B cell (primary cell): ENCODE data around the gene RIBC1. TPM values are rescaled to one million over a fixed set of nuclear protein-coding genes. Genes with fewer than 3 reads are reported as not detected.

Experiments
- ATAC-seq: fragments of 200-7000 bp; cut with Tn5 transposase; one replicate; pipeline ENCODE4 v1.10.0; 2021; ENCODE audit warnings: low read depth, mild to moderate bottlenecking, moderate number of reproducible peaks, moderate library complexity
- CTCF ChIA-PET: fragments of 350-600 bp; sonication (Branson Sonifier 250); formaldehyde crosslinking; loops from one replicate; lab custom pipeline; 2021; ENCODE audit warnings: antibody characterized with exemption, inconsistent platforms; lab: Charles Lee
- POLR2A ChIA-PET: fragments of 350-600 bp; sonication (Branson Sonifier 250); formaldehyde crosslinking; loops from one replicate; lab custom pipeline; 2021; ENCODE audit warnings: antibody characterized with exemption; lab: Charles Lee
- DNase-seq: peaks from one replicate; pipeline ENCODE4 v3.0.0; 2013
- H2AFZ ChIP-seq: 2 replicates; pipeline ENCODE4 v1.6.1; 2012; ENCODE audit warnings: mild to moderate bottlenecking, low read depth, low read length; ENCODE audit not compliant: insufficient read depth, poor library complexity, severe bottlenecking
- H3K27ac ChIP-seq, 2 donors: 1 replicate in 1 of 2; 2 replicates in 1 of 2; pipeline ENCODE4 v1.5.1; 2012 to 2013; ENCODE audit warnings: low read length in 2 of 2, mild to moderate bottlenecking in 2 of 2, moderate library complexity in 1 of 2
- H3K27me3 ChIP-seq, 4 experiments: fragments of 200-600 bp in 1 of 4; sonication (generic) in 1 of 4; replicated peaks in 1 of 4; 1 replicate in 2 of 4; 2 replicates in 2 of 4; pipeline versions ENCODE4 v1.6.1 to v1.7.0; 2013 to 2016; ENCODE audit warnings: low read length in 3 of 4, mild to moderate bottlenecking in 2 of 4, mixed read lengths in 1 of 4, moderate library complexity in 1 of 4; ENCODE audit not compliant: insufficient read depth in 4 of 4, control insufficient read depth in 3 of 4; ENCODE audit errors: control extremely low read depth in 1 of 4
- H3K36me3 ChIP-seq, 2 experiments: replicated peaks in 1 of 2; 1 replicate in 1 of 2; 2 replicates in 1 of 2; pipeline versions ENCODE4 v1.6.1 to v1.7.1; 2013; ENCODE audit warnings: low read length in 1 of 2; ENCODE audit not compliant: insufficient read depth in 2 of 2, control insufficient read depth in 1 of 2; ENCODE audit errors: control extremely low read depth in 1 of 2, extremely low read depth in 1 of 2
- H3K4me1 ChIP-seq, 2 donors: fragments of 200-600 bp in 1 of 2; sonication (generic) in 1 of 2; 1 replicate in 1 of 2; 2 replicates in 1 of 2; pipeline versions ENCODE4 v1.5.1 to v1.6.1; 2013 to 2017; ENCODE audit warnings: low read length in 2 of 2; ENCODE audit not compliant: control insufficient read depth in 2 of 2, insufficient read depth in 2 of 2
- H3K4me2 ChIP-seq: replicated peaks from 2 replicates; pipeline ENCODE3; 2012; ENCODE audit warnings: mild to moderate bottlenecking, low read depth, low read length; ENCODE audit not compliant: poor library complexity, severe bottlenecking
- H3K4me3 ChIP-seq, 5 experiments: fragments of 200-600 bp in 1 of 5; sonication (generic) in 1 of 5; 1 replicate in 3 of 5; 2 replicates in 2 of 5; pipeline versions ENCODE4 v1.5.1 to v1.7.0; 2011 to 2016; ENCODE audit warnings: low read length in 4 of 5, mild to moderate bottlenecking in 4 of 5, low read depth in 2 of 5, control low read depth in 1 of 5, moderate library complexity in 1 of 5; ENCODE audit not compliant: insufficient read depth in 1 of 5; ENCODE audit errors: control extremely low read depth in 1 of 5, extremely low read depth in 1 of 5
- H3K79me2 ChIP-seq: fragments of 200-600 bp; sonication (generic); one replicate; pipeline ENCODE4 v1.6.0; 2016; ENCODE audit warnings: low read length; ENCODE audit not compliant: control insufficient read depth, insufficient read depth
- H3K9ac ChIP-seq: fragments of 200-600 bp; sonication (generic); 2 replicates; pipeline ENCODE4 v1.6.1; 2017; ENCODE audit warnings: mild to moderate bottlenecking, low read length, moderate library complexity
- H3K9me3 ChIP-seq, 3 donors: one replicate each; pipeline versions ENCODE4 v1.6.1 to v1.7.1; 2013; ENCODE audit warnings: low read length in 2 of 3; ENCODE audit not compliant: control insufficient read depth in 2 of 3, insufficient read depth in 1 of 3; ENCODE audit errors: control extremely low read depth in 1 of 3
- H4K20me1 ChIP-seq: 2 replicates; pipeline ENCODE4 v1.6.0; 2012; ENCODE audit warnings: mild to moderate bottlenecking, low read length; ENCODE audit not compliant: insufficient read depth, control insufficient read depth, poor library complexity, severe bottlenecking
- H3K27ac Mint-ChIP-seq: one replicate; pipeline ENCODE4 v1.8.0; 2021; ENCODE audit warnings: mixed read lengths
- H3K27me3 Mint-ChIP-seq: one replicate; pipeline ENCODE4 v1.8.0; 2021; ENCODE audit warnings: mixed read lengths
- H3K4me1 Mint-ChIP-seq: one replicate; pipeline ENCODE4 v1.8.0; 2021; ENCODE audit warnings: mixed read lengths
- H3K4me3 Mint-ChIP-seq: one replicate; pipeline ENCODE4 v1.8.0; 2021; ENCODE audit warnings: mixed read lengths
- H3K9me3 Mint-ChIP-seq: one replicate; pipeline ENCODE4 v1.8.0; 2022; ENCODE audit warnings: mixed read lengths; ENCODE audit not compliant: insufficient read depth
- CTCF ChIP-seq: fragments of 200-600 bp; IDR thresholded peaks from one replicate; pipeline ENCODE4 v1.8.0; 2022; ENCODE audit warnings: antibody characterized with exemption, mild to moderate bottlenecking
- EZH2 ChIP-seq: IDR thresholded peaks from 2 replicates; pipeline ENCODE4 v1.6.1; 2012; ENCODE audit warnings: borderline replicate concordance, low read depth, mild to moderate bottlenecking, moderate library complexity, low read length; ENCODE audit not compliant: insufficient read depth, poor library complexity, severe bottlenecking
- WGBS: methylation state at CpG from one replicate; pipeline ENCODE4 v1.1.5; 2013; ENCODE audit warnings: missing lambda C conversion rate; ENCODE audit not compliant: insufficient coverage; 5-methylcytosine and 5-hydroxymethylcytosine counted together
- intact Hi-C: fragments of 100-400 bp; cut with micrococcal nuclease; formaldehyde crosslinking; loops from one replicate; pipeline ENCODE4 v1.10.0; 2022
- polyA plus RNA-seq: library from polyadenylated mRNA; depleted of rRNA; stranded (reverse); fragments of >200 nt; gene quantifications from 2 replicates; pipeline ENCODE4 v1.2.3, GENCODE V29; 2012
- total RNA-seq, 2 donors: library from RNA; stranded (reverse); fragments of 120-200 nt in 1 of 2; gene quantifications; 1 replicate in 1 of 2; 2 replicates in 1 of 2; pipeline versions ENCODE4 v1.2.3 to v1.2.4, GENCODE V29; 2013 to 2022

The RIBC1 gene
- total and polyA plus RNA-seq, 2 donors (not counting 1 experiment from before 2014, with no cell fraction given): 0.95 to 1.0 TPM

- peaks cover 0 to 30% of the 10 kb centered on the region in 2 experiments for H3K36me3 ChIP-seq
- intact Hi-C loops: no loop called here
- no peaks in the 10 kb centered on the region for H3K9me3 Mint-ChIP-seq
- H3K27me3 ChIP-seq: no peaks in the 10 kb centered on the region
- H3K9ac ChIP-seq: no peak overlapping the region
- H3K4me2 ChIP-seq: no peak overlapping the region
- ChIA-PET CTCF (no interaction called here), POLR2A (interaction anchor here (0.6 kb wide), 1 partner anchor 294 kb away, joined by 3 read pairs; no protein-coding TSS in a partner anchor)
- no peak overlapping the region for H3K4me3 ChIP-seq
- H3K79me2 ChIP-seq: no peaks in the 10 kb centered on the region
- H3K9me3 ChIP-seq: no peaks in the 10 kb centered on the region
- H3K27ac Mint-ChIP-seq: no peak overlapping the region
- no peaks in the 10 kb centered on the region for H3K4me1 Mint-ChIP-seq
- ATAC-seq (no peak), DNase-seq (no peak)
- no peaks in the 10 kb centered on the region for H4K20me1 ChIP-seq
- WGBS: 96% methylated on average over 3 of the region's 6 CpGs
- no peak overlapping the region for H3K4me3 Mint-ChIP-seq
- no peaks in the 10 kb centered on the region for H3K4me1 ChIP-seq
- no peak overlapping the region for H3K27ac ChIP-seq
- no peaks in the 10 kb centered on the region for H3K27me3 Mint-ChIP-seq
- H2AFZ ChIP-seq: no peak overlapping the region
- TF ChIP-seq EZH2 (no peak), CTCF (no peak)
Measured at GRCh38 chrX:53376888-53377287, 45.8 kb upstream of the RIBC1 start.

GRCh38 chrX:53377464-53377863 is 45.2 kb upstream of the RIBC1 start:
- H3K9ac ChIP-seq: no peak overlapping the region
- DNase-seq (no peak), ATAC-seq (no peak)
- no peak overlapping the region for H2AFZ ChIP-seq
- CTCF ChIA-PET: no interaction called here
- TF ChIP-seq EZH2: no peak
- no peak for TF ChIP-seq CTCF
- WGBS: no CpG with 5 or more reads among the region's 2 CpGs
- intact Hi-C loops: no loop called here
- H3K4me3 ChIP-seq: no peak overlapping the region
- no peaks in the 10 kb centered on the region for H4K20me1 ChIP-seq
- H3K27ac ChIP-seq: no peak overlapping the region
- Mint-ChIP-seq H3K27ac (no peak overlapping the region), H3K4me3 (no peak overlapping the region), H3K27me3 (no peaks in the 10 kb centered on the region), H3K4me1 (no peaks in the 10 kb centered on the region), H3K9me3 (no peaks in the 10 kb centered on the region)
- no peak overlapping the region for H3K4me2 ChIP-seq
- H3K36me3 ChIP-seq: peaks cover 0 to 35% of the 10 kb centered on the region in 2 experiments
- no peaks in the 10 kb centered on the region for H3K4me1 ChIP-seq
- H3K79me2 ChIP-seq: no peaks in the 10 kb centered on the region
- POLR2A ChIA-PET: interaction anchor here (0.6 kb wide), 1 partner anchor 294 kb away, joined by 3 read pairs; no protein-coding TSS in a partner anchor
- no peaks in the 10 kb centered on the region for H3K27me3 ChIP-seq
- no peaks in the 10 kb centered on the region for H3K9me3 ChIP-seq
